CD4-positive, alpha-beta memory T cell (primary cell): Measurements from ENCODE around the gene EYA3. TPM values are rescaled to one million over a fixed set of nuclear protein-coding genes. Genes with fewer than 3 reads are reported as not detected.
A peak's percentile ranks its signal among the peaks of the same experiment; 100 is the strongest.

Experiments used
- CTCF ChIA-PET: fragments of 350-600 bp; sonication (Branson Sonifier 250); formaldehyde crosslinking; loops from one replicate; lab custom pipeline; 2021; ENCODE audit warnings: inconsistent platforms; ENCODE audit not compliant: partially characterized antibody; lab: Charles Lee
- POLR2A ChIA-PET: fragments of 350-600 bp; sonication (Branson Sonifier 250); formaldehyde crosslinking; loops from one replicate; lab custom pipeline; 2021; ENCODE audit not compliant: partially characterized antibody; lab: Charles Lee
- DNase-seq, 5 donors: peaks; one replicate each; pipeline versions ENCODE4 v3.0.0 to v3.0.0-alpha.2; 2020 to 2022; ENCODE audit warnings: mixed read lengths in 1 of 5
- H3K27ac ChIP-seq: one replicate; pipeline ENCODE4 v1.7.0; 2013; ENCODE audit warnings: low read depth, low read length
- H3K27me3 ChIP-seq: 2 replicates; pipeline ENCODE4 v1.7.0; 2013; ENCODE audit warnings: mild to moderate bottlenecking, low read length, moderate library complexity; ENCODE audit not compliant: insufficient read depth
- H3K36me3 ChIP-seq: 2 replicates; pipeline ENCODE4 v1.7.0; 2013; ENCODE audit warnings: mild to moderate bottlenecking, low read length, moderate library complexity; ENCODE audit not compliant: insufficient read depth
- H3K4me1 ChIP-seq: 2 replicates; pipeline ENCODE4 v1.7.0; 2013; ENCODE audit warnings: mild to moderate bottlenecking, low read length, moderate library complexity; ENCODE audit not compliant: insufficient read depth
- H3K4me3 ChIP-seq, 2 donors: one replicate each; pipeline ENCODE4 v1.7.0; 2013; ENCODE audit warnings: low read length in 2 of 2, mild to moderate bottlenecking in 1 of 2
- H3K9me3 ChIP-seq, 2 donors: one replicate each; pipeline ENCODE4 v1.7.0; 2013; ENCODE audit warnings: low read length in 2 of 2, control low read depth in 1 of 2; ENCODE audit not compliant: control insufficient read depth in 1 of 2
- H3K27ac Mint-ChIP-seq, 7 donors: one replicate each; pipeline ENCODE4 v1.8.0; 2020 to 2021; ENCODE audit warnings: mixed read lengths in 7 of 7, mild to moderate bottlenecking in 6 of 7, inconsistent platforms in 3 of 7, moderate library complexity in 3 of 7
- H3K27me3 Mint-ChIP-seq, 2 donors: one replicate each; pipeline ENCODE4 v1.8.0; 2020 to 2021; ENCODE audit warnings: mixed read lengths in 2 of 2
- H3K36me3 Mint-ChIP-seq, 2 donors: one replicate each; pipeline ENCODE4 v1.8.0; 2020 to 2021; ENCODE audit warnings: mixed read lengths in 2 of 2, inconsistent platforms in 1 of 2, mild to moderate bottlenecking in 1 of 2
- H3K4me1 Mint-ChIP-seq, 4 donors: one replicate each; pipeline ENCODE4 v1.8.0; 2020 to 2021; ENCODE audit warnings: mixed read lengths in 4 of 4, mild to moderate bottlenecking in 1 of 4
- H3K4me3 Mint-ChIP-seq, 8 donors: one replicate each; pipeline ENCODE4 v1.8.0; 2020 to 2021; ENCODE audit warnings: mixed read lengths in 8 of 8, mild to moderate bottlenecking in 7 of 8, moderate library complexity in 6 of 8, inconsistent platforms in 3 of 8
- H3K9me3 Mint-ChIP-seq, 8 donors: one replicate each; pipeline ENCODE4 v1.8.0; 2020 to 2021; ENCODE audit warnings: mixed read lengths in 8 of 8, mild to moderate bottlenecking in 5 of 8, inconsistent platforms in 3 of 8, moderate library complexity in 1 of 8
- intact Hi-C: fragments of 100-400 bp; cut with micrococcal nuclease; formaldehyde crosslinking; loops from one replicate; pipeline ENCODE4 v1.15.1; 2023
- polyA plus RNA-seq, 2 donors: library from polyadenylated mRNA; unstranded; fragments of 300-500 nt; fragmentation: Illumina TruSeq; gene quantifications; one replicate each; pipeline ENCODE4 v1.2.3, GENCODE V29; 2021
- total RNA-seq, 2 experiments: library from RNA; stranded (reverse); gene quantifications; one replicate each; pipeline ENCODE4 v1.2.3, GENCODE V29; 2021

The EYA3 gene
- total and polyA plus RNA-seq, 4 experiments from 2014 or later: 4.8 to 22.6 (median 13.5) TPM

- no peak for DNase-seq
- no peaks in the 10 kb centered on the region for H3K9me3 Mint-ChIP-seq
- POLR2A ChIA-PET: no interaction called here
- no peak overlapping the region for H3K4me3 ChIP-seq
- H3K27me3 ChIP-seq: no peaks in the 10 kb centered on the region
- H3K9me3 ChIP-seq: no peaks in the 10 kb centered on the region
- H3K4me1 Mint-ChIP-seq: no peaks in the 10 kb centered on the region
- H3K4me3 Mint-ChIP-seq: no peak overlapping the region
- H3K36me3 ChIP-seq: no peaks in the 10 kb centered on the region
- no peak overlapping the region for H3K27ac ChIP-seq
- intact Hi-C loops: no loop called here
- peaks cover 0 to 4% of the 10 kb centered on the region in 2 donors for H3K27me3 Mint-ChIP-seq
- H3K27ac Mint-ChIP-seq: no peak overlapping the region
- CTCF ChIA-PET: no interaction called here
- H3K36me3 Mint-ChIP-seq: no peaks in the 10 kb centered on the region
- H3K4me1 ChIP-seq: no peaks in the 10 kb centered on the region
These were observed 8.7 kb upstream of the EYA3 start for GRCh38 chr1:28097100-28097472.

GRCh38 chr1:28096210-28097099 is 8.0 kb upstream of the EYA3 start:
- ChIA-PET CTCF (interaction anchor here (1.3 kb wide), 1 partner anchor 110 kb away, joined by 4 read pairs; no protein-coding TSS in a partner anchor), POLR2A (no interaction called here)
- no peaks in the 10 kb centered on the region for H3K36me3 ChIP-seq
- peak overlapping the region in 2 of 8 donors; percentile 3 to 15 for H3K4me3 Mint-ChIP-seq
- H3K36me3 Mint-ChIP-seq: no peaks in the 10 kb centered on the region
- no peaks in the 10 kb centered on the region for H3K4me1 Mint-ChIP-seq
- no peaks in the 10 kb centered on the region for H3K4me1 ChIP-seq
- H3K27ac Mint-ChIP-seq: peak overlapping the region in 1 of 7 donors; percentile 36
- H3K9me3 ChIP-seq: no peaks in the 10 kb centered on the region
- no peak for DNase-seq
- no peak overlapping the region for H3K4me3 ChIP-seq
- H3K27me3 ChIP-seq: no peaks in the 10 kb centered on the region
- intact Hi-C loops: no loop called here
- no peak overlapping the region for H3K27ac ChIP-seq
- H3K27me3 Mint-ChIP-seq: peaks cover 0 to 4% of the 10 kb centered on the region in 2 donors
- H3K9me3 Mint-ChIP-seq: no peaks in the 10 kb centered on the region

GRCh38 chr1:28091043-28091781 is 2.8 kb upstream of the EYA3 start:
- peaks cover 18 to 31% (median 24%) of the 10 kb centered on the region in 4 donors for H3K4me1 Mint-ChIP-seq
- DNase-seq: peak; percentile 70 to 79 (median 77)
- H3K36me3 Mint-ChIP-seq: peaks cover 0 to 7% of the 10 kb centered on the region in 2 donors
- Histone ChIP-seq H3K36me3 (no peaks in the 10 kb centered on the region), H3K4me3 (no peak overlapping the region), H3K9me3 (no peaks in the 10 kb centered on the region), H3K27ac (no peak overlapping the region), H3K27me3 (no peaks in the 10 kb centered on the region), H3K4me1 (peaks cover 18% of the 10 kb centered on the region)
- intact Hi-C loops: loop anchor here (1.0 to 2.0 kb wide), 3 partner anchors 108 to 786 kb away; no protein-coding TSS in a partner anchor
- H3K9me3 Mint-ChIP-seq: peaks cover 0 to 4% (median 0%) of the 10 kb centered on the region in 8 donors
- ChIA-PET CTCF (interaction anchor here (0.8 to 7.4 kb wide), 23 partner anchors 11 to 785 kb away, joined by 3 to 90 read pairs (median 4); partner anchors contain the start of gene ATP5IF1), POLR2A (interaction anchor here (0.6 to 1.7 kb wide), 6 partner anchors 109 to 490 kb away, joined by 3 to 12 read pairs (median 4); partner anchors contain the start of genes ATP5IF1, MED18 and PHACTR4)
- H3K27ac Mint-ChIP-seq: peak overlapping the region in 6 of 7 donors; percentile 23 to 89 (median 58)
- H3K27me3 Mint-ChIP-seq: peaks cover 0 to 2% of the 10 kb centered on the region in 2 donors
- H3K4me3 Mint-ChIP-seq: peak overlapping the region; percentile 4 to 86 (median 70)

- ChIA-PET POLR2A (interaction anchor here (1.2 to 2.8 kb wide), 13 partner anchors 10 to 494 kb away, joined by 3 to 20 read pairs (median 6); partner anchors contain the start of genes ATP5IF1, MED18 and XKR8), CTCF (interaction anchor here (1.3 to 7.4 kb wide), 2 partner anchors 120 to 144 kb away, joined by 4 to 90 read pairs; no protein-coding TSS in a partner anchor)
- H3K36me3 ChIP-seq: no peaks in the 10 kb centered on the region
- H3K4me3 Mint-ChIP-seq: peak overlapping the region; percentile 93 to 98 (median 96)
- peaks cover 0 to 4% (median 0%) of the 10 kb centered on the region in 8 donors for H3K9me3 Mint-ChIP-seq
- H3K27me3 Mint-ChIP-seq: no peaks in the 10 kb centered on the region
- no peaks in the 10 kb centered on the region for H3K27me3 ChIP-seq
- peaks cover 33% of the 10 kb centered on the region for H3K4me1 ChIP-seq
- H3K4me3 ChIP-seq: peak overlapping the region; percentile 93 to 99
- DNase-seq: peak; percentile 12 to 52 (median 15)
- H3K9me3 ChIP-seq: no peaks in the 10 kb centered on the region
- peak overlapping the region; percentile 81 for H3K27ac ChIP-seq
- H3K36me3 Mint-ChIP-seq: peaks cover 0 to 10% of the 10 kb centered on the region in 2 donors
- peaks cover 25 to 48% (median 38%) of the 10 kb centered on the region in 4 donors for H3K4me1 Mint-ChIP-seq
- intact Hi-C loops: loop anchor here (2.0 kb wide), 2 partner anchors 147 to 229 kb away; no protein-coding TSS in a partner anchor
- H3K27ac Mint-ChIP-seq: peak overlapping the region; percentile 87 to 99 (median 98)
These were observed 719 bp downstream of the EYA3 start for GRCh38 chr1:28087614-28088167.

GRCh38 chr1:28086651-28087050 is 1.8 kb downstream of the EYA3 start:
- Mint-ChIP-seq H3K9me3 (peaks cover 0 to 4% (median 0%) of the 10 kb centered on the region in 8 donors), H3K27me3 (no peaks in the 10 kb centered on the region), H3K4me1 (peaks cover 25 to 48% (median 38%) of the 10 kb centered on the region in 4 donors), H3K4me3 (peak overlapping the region in 5 of 8 donors; percentile 94 to 98 (median 96)), H3K36me3 (peaks cover 0 to 10% of the 10 kb centered on the region in 2 donors), H3K27ac (peak overlapping the region in 1 of 7 donors; percentile 87)
- Histone ChIP-seq H3K4me1 (peaks cover 33% of the 10 kb centered on the region), H3K27ac (no peak overlapping the region), H3K36me3 (no peaks in the 10 kb centered on the region), H3K9me3 (no peaks in the 10 kb centered on the region), H3K27me3 (no peaks in the 10 kb centered on the region), H3K4me3 (no peak overlapping the region)
- intact Hi-C loops: no loop called here
- DNase-seq: no peak
- ChIA-PET CTCF (interaction anchor here (7.4 kb wide), 1 partner anchor 121 kb away, joined by 90 read pairs; no protein-coding TSS in a partner anchor), POLR2A (interaction anchor here (0.5 to 2.8 kb wide), 3 partner anchors 9 to 242 kb away, joined by 3 to 20 read pairs (median 4); partner anchors contain the start of gene MED18)

- CTCF ChIA-PET: interaction anchor here (0.9 to 1.3 kb wide), 2 partner anchors 114 to 792 kb away, joined by 3 read pairs; no protein-coding TSS in a partner anchor
- no peak for DNase-seq
- Mint-ChIP-seq H3K36me3 (peaks cover 4 to 13% of the 10 kb centered on the region in 2 donors), H3K9me3 (peaks cover 0 to 4% (median 0%) of the 10 kb centered on the region in 8 donors), H3K4me3 (peak overlapping the region in 1 of 8 donors; percentile 38), H3K4me1 (peaks cover 20 to 42% (median 31%) of the 10 kb centered on the region in 4 donors), H3K27ac (peak overlapping the region in 1 of 7 donors; percentile 41), H3K27me3 (no peaks in the 10 kb centered on the region)
- Histone ChIP-seq H3K4me1 (peaks cover 33% of the 10 kb centered on the region), H3K27me3 (no peaks in the 10 kb centered on the region), H3K9me3 (no peaks in the 10 kb centered on the region), H3K36me3 (no peaks in the 10 kb centered on the region), H3K27ac (no peak overlapping the region), H3K4me3 (no peak overlapping the region)
- POLR2A ChIA-PET: no interaction called here
- intact Hi-C loops: no loop called here
These were observed 3.3 kb downstream of the EYA3 start for GRCh38 chr1:28085129-28085528.
